SJSA1 (cell line): ENCODE results near the gene PPM1E. TPM values are rescaled to one million over a fixed set of nuclear protein-coding genes. Genes with fewer than 3 reads are reported as not detected.
"Not testable (repeated sequence)": the region's sequence is repeated elsewhere in the genome, so short reads cannot be mapped to it uniquely, and the experiment has no call there.

Source experiments
- DNase-seq, 2 experiments: peaks; one replicate each; pipeline ENCODE4 v3.0.0-alpha.2; 2015 to 2020; ENCODE audit warnings: low spot score in 2 of 2, low read depth in 1 of 2
- H3K27ac ChIP-seq: fragments of 250-450 bp; sonication (Bioruptor Pico); 2 replicates; pipeline ENCODE4 v1.5.1; 2020; ENCODE audit warnings: mild to moderate bottlenecking, moderate library complexity
- H3K27me3 ChIP-seq: fragments of 250-450 bp; sonication (Bioruptor Pico); replicated peaks from 2 replicates; pipeline ENCODE4 v1.5.1; 2020; ENCODE audit warnings: mild to moderate bottlenecking, moderate library complexity
- H3K36me3 ChIP-seq: fragments of 250-450 bp; sonication (Bioruptor Pico); 2 replicates; pipeline ENCODE4 v1.5.1; 2020; ENCODE audit warnings: mild to moderate bottlenecking
- H3K4me1 ChIP-seq: fragments of 250-450 bp; sonication (Bioruptor Pico); replicated peaks from 2 replicates; pipeline ENCODE4 v1.6.1; 2021; ENCODE audit warnings: mild to moderate bottlenecking
- H3K4me3 ChIP-seq: fragments of 250-450 bp; sonication (Bioruptor Pico); 2 replicates; pipeline ENCODE4 v1.5.1; 2020; ENCODE audit warnings: mild to moderate bottlenecking
- H3K9me3 ChIP-seq: fragments of 250-450 bp; sonication (Bioruptor Pico); replicated peaks from 2 replicates; pipeline ENCODE4 v1.5.1; 2020; ENCODE audit warnings: mild to moderate bottlenecking
- total RNA-seq: library from RNA; depleted of rRNA; stranded (reverse); fragments of >200 nt; shearing (Covaris generic); gene quantifications from 2 replicates; pipeline ENCODE4 v1.2.3, GENCODE V29; 2014

PPM1E gene
- total RNA-seq, 1 experiment from 2014 or later = 0.45 TPM

DNA sequence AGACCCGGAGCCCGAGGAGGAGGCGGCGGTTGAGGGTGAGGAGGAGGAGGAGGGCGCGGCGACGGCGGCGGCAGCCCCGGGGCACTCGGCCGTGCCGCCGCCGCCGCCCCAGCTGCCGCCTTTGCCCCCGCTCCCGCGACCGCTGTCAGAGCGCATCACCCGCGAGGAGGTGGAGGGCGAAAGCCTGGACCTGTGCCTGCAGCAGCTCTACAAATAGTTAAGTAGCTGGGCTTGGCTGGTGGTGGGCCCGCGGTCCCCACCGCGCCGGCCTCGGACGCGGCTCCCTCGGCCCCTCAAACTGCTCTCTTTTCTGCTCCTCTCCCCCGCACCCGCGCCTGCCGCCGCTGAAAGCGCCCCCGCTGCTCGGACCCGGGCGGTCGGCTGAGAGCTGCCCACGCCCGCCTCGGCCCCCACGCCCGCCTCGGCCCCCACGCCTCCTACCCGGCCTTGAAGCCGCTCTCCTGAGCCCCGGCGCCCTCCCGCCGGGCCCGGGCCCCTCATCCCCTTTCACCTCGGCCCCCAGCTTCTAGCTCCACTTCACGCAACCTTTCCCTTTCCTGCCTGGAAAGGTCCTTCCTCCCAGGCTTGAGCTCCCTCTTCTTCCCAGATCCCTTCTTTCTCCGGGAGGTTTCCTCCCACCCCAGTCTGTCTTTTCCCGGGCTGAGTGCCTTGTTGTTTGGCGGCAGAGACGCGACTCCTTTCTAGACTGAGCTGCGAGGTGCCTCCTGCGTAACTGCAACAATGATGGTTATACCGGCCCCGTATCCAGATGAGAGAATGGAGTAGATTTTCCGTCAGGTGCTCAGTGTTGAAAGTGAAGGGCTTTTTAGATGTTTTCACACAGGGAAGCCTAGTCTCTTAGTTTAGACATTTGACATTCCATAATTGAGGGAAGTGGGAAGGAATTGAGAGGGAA, 850 bp downstream of the PPM1E start:
- Histone ChIP-seq H3K27ac (no peak overlapping the region), H3K9me3 (no peaks in the 10 kb centered on the region), H3K4me3 (peak overlapping the region; percentile 42), H3K27me3 (peaks cover 67% of the 10 kb centered on the region), H3K4me1 (peaks cover 18% of the 10 kb centered on the region), H3K36me3 (no peaks in the 10 kb centered on the region)
- peak in 1 of 2 experiments; percentile 7 for DNase-seq

DNA sequence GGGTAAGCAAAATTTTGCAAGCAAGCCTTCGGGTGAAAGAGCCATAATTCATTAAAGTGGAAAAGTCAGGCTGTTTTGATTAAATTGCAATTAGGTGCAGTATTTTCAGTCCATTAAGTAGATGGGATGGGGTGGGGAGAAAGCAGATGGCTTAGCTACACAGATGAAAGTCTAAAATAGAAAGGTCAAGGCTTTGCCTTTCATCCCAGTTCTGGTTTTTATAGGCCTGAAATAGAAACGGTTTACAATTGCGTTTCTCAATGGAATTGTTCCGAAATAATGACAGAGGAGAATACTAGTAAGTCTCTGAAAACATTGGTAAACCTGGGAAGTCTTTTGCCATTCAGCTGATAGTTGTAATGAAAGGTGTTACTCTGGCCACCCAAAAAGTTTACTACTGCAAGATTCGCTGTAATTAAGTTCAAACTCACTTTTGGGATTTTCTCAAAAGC, 1.5 kb downstream of the PPM1E start:
- Histone ChIP-seq H3K4me1 (peaks cover 18% of the 10 kb centered on the region), H3K36me3 (no peaks in the 10 kb centered on the region), H3K4me3 (no peak overlapping the region), H3K27me3 (peaks cover 67% of the 10 kb centered on the region), H3K27ac (no peak overlapping the region), H3K9me3 (no peaks in the 10 kb centered on the region)
- no peak for DNase-seq

DNA sequence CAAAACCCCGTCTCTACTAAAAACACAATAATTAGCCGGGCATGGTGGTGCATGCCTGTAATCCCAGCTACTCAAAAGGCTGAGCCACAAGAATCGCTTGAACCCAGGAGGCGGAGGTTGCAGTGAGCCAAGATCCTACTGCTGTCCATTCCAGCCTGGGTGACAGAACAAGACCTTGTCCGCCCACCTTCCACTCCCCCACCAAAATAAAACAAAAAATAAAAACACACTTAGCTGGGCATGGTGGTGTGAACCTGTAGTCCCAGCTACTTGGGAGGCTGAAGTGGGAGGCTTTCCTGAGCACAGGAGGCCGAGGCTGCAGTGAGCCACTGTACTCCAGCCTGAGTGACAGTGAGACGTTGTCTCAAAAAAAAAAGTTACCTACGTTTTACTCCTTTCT, 3.2 kb downstream of the PPM1E start:
- DNase-seq = no peak
- no peaks in the 10 kb centered on the region for H3K36me3 ChIP-seq
- peaks cover 18% of the 10 kb centered on the region for H3K4me1 ChIP-seq
- H3K27me3 ChIP-seq = peaks cover 61% of the 10 kb centered on the region
- no peaks in the 10 kb centered on the region for H3K9me3 ChIP-seq
- no peak overlapping the region for H3K4me3 ChIP-seq
- H3K27ac ChIP-seq = no peak overlapping the region

DNA sequence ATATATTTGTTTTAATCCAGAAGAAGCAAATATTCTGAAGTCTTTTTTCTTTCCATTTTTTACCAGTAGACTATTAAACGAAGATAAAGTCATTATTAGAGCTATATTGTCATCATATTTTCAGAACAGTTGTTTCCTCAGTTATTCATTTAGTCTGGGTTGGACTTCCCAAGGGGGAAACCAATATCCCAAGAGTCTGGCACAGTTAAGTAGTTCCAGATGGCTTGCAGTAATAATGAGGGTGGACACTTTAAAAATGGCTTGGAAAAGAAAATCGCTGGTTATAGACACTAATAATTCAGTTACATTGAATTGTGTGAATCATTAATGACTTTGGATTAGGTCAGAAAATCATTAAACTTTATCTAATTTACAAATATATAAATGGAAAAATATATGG, 3.9 kb downstream of the PPM1E start:
- no peak for DNase-seq
- Histone ChIP-seq H3K9me3 (no peaks in the 10 kb centered on the region), H3K27ac (no peak overlapping the region), H3K4me3 (no peak overlapping the region), H3K36me3 (no peaks in the 10 kb centered on the region), H3K4me1 (peaks cover 18% of the 10 kb centered on the region), H3K27me3 (peaks cover 60% of the 10 kb centered on the region)

DNA sequence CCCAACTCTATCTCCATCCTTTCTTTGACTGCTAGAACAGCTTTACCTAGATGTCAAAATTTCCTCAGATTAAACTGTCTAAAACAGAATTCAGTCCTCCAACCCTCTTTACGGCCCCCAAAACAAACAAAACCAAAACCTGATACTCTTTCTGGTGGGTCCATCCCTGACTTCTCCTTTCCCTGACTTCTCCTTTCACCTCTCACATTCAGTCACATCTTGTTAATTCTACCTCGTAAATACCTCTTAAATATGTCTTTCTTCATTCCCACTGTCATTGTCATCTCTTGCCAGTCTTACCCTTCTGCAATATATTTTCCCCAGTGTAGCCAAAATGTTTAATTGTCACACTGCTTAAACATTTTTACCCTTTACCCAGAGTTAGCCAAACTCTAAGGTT, 4.6 kb downstream of the PPM1E start:
- no peak overlapping the region for H3K27ac ChIP-seq
- H3K4me3 ChIP-seq = no peak overlapping the region
- peaks cover 56% of the 10 kb centered on the region for H3K27me3 ChIP-seq
- H3K9me3 ChIP-seq = no peaks in the 10 kb centered on the region
- H3K4me1 ChIP-seq = peaks cover 17% of the 10 kb centered on the region
- no peaks in the 10 kb centered on the region for H3K36me3 ChIP-seq
- DNase-seq = no peak

DNA sequence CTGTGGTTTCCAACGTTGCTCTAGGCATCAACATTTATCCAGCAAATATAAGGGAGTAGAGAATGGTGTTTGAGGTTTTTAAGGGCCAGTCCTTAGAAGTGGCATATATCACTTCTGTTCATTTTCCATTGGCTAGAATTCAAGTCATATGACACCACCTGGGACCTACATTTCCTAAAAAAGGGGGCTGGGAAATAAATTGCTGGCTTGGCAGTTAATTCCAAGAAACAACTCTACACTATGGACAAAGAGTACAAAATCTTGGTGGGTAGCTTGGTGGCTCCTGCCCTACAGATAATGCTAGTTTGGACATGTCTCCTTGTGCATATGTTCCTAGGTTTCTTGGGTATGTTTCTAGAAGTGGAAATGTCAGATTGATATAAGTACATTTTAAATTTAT, 7.6 kb downstream of the PPM1E start:
- DNase-seq = no peak
- Histone ChIP-seq H3K4me3 (no peak overlapping the region), H3K4me1 (no peaks in the 10 kb centered on the region), H3K27ac (no peak overlapping the region), H3K36me3 (no peaks in the 10 kb centered on the region), H3K9me3 (no peaks in the 10 kb centered on the region), H3K27me3 (peaks cover 27% of the 10 kb centered on the region)

DNA sequence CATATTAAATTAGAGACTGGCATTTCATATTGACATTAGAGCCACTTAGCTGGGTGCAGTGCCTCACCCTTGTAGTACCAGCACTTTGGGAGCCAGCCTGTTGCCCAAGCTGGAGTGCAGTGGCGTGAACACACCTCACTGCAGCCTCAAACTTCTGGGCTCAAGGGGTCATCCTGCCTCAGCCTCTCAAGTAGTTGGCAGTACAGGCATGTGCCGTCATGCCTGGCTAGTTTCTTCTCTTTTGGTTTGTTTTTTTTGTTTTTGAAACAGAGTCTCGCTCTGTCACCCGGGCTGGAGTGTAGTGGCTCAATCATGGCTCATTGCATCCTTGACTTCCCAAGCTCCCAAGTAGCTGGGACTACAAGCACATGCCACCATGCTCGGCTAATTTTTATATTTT, 8.7 kb downstream of the PPM1E start:
- no peak for DNase-seq
- no peaks in the 10 kb centered on the region for H3K9me3 ChIP-seq
- H3K36me3 ChIP-seq = no peaks in the 10 kb centered on the region
- H3K27me3 ChIP-seq = peaks cover 17% of the 10 kb centered on the region
- no peaks in the 10 kb centered on the region for H3K4me1 ChIP-seq
- H3K4me3 ChIP-seq = no peak overlapping the region
- H3K27ac ChIP-seq = no peak overlapping the region

DNA sequence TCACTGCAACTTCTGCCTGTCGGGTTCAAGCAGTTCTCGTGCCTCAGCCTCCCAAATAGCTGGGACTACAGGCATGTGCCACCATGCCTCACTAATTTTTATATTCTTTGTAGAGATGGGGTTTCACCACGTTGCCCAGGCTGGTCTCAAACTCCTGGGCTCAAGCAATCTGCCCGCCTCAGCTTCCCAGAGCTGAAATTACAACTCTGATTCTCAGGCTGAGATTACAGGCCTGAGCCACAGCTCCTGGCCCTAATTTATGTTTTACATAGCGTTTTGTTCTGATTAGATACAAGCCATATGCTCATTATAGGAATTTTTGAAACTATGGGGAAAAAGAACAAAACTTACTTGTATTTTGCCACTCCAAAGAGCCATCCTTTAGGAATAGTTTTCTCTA, 22.8 kb downstream of the PPM1E start:
- not testable (repeated sequence) for DNase-seq, H3K27ac ChIP-seq, H3K4me1 ChIP-seq, H3K9me3 ChIP-seq, H3K4me3 ChIP-seq, H3K27me3 ChIP-seq, H3K36me3 ChIP-seq

DNA sequence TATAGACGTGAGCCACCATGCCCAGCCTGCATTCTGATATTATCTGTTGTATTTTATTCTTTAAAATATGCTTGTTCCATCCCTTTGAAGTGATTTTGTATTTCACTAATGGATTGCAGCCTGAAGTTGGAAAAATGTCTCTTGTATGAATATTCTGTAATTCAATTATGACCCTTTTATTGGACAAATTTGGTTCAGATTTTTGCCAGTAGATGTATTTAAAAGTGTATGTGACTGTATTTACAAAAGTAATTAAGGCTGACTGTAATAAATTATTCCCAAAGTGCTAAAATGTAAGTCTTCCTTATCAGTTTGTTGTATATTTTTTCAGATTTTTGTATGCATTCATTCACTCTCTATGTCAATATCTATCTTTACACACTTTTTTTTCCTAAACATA, 23.8 kb downstream of the PPM1E start:
- Histone ChIP-seq H3K27ac (no peak overlapping the region), H3K4me1 (peaks cover 6% of the 10 kb centered on the region; the same call in 1 of the 2 replicates), H3K36me3 (no peaks in the 10 kb centered on the region), H3K27me3 (no peaks in the 10 kb centered on the region), H3K4me3 (no peak overlapping the region), H3K9me3 (no peaks in the 10 kb centered on the region)
- no peak for DNase-seq

DNA sequence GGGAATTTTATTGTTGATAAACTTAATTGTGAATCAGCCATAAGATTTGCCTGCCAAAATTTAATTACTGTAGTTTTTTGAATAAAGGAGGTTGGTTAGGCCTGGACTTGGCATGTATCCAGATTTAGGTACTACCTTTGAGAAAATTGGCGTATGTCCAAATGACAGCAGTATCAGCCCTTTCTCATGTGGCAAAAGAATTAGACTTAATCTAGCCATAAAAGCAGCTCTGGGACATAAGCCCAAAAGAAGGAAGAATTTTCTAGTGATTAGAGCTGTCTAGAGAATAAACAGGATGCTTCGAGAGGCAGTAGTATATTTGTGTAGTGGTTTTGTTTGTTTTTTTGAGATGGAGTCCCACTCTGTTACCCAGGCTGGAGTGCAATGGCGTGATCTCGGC, 27.7 kb downstream of the PPM1E start:
- Histone ChIP-seq H3K36me3 (no peaks in the 10 kb centered on the region), H3K27me3 (no peaks in the 10 kb centered on the region), H3K9me3 (no peaks in the 10 kb centered on the region), H3K4me3 (no peak overlapping the region), H3K27ac (no peak overlapping the region), H3K4me1 (peaks cover 19% of the 10 kb centered on the region)
- peak in 1 of 2 experiments; percentile 32 for DNase-seq

DNA sequence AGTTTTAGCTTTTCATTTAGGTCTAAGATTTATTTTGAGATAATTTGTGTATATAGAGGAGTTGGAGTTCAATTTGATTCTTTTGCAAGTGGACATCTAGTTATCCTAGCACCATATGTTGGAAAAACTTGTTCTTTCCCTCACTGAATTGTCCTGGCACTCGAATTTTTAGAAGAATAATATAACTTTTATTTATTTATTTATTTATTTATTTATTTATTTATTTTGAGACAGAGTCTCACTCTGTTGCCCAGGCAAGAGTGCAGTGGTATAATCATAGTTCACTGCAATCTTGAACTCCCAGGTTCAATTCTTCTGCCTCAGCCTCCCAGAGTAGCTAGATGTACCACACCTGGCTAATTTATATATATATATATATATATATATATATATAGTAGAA, 29.4 kb downstream of the PPM1E start:
- Histone ChIP-seq H3K36me3 (no peaks in the 10 kb centered on the region), H3K4me3 (no peak overlapping the region), H3K27me3 (no peaks in the 10 kb centered on the region), H3K9me3 (no peaks in the 10 kb centered on the region), H3K27ac (no peak overlapping the region), H3K4me1 (peaks cover 19% of the 10 kb centered on the region)
- no peak for DNase-seq

DNA sequence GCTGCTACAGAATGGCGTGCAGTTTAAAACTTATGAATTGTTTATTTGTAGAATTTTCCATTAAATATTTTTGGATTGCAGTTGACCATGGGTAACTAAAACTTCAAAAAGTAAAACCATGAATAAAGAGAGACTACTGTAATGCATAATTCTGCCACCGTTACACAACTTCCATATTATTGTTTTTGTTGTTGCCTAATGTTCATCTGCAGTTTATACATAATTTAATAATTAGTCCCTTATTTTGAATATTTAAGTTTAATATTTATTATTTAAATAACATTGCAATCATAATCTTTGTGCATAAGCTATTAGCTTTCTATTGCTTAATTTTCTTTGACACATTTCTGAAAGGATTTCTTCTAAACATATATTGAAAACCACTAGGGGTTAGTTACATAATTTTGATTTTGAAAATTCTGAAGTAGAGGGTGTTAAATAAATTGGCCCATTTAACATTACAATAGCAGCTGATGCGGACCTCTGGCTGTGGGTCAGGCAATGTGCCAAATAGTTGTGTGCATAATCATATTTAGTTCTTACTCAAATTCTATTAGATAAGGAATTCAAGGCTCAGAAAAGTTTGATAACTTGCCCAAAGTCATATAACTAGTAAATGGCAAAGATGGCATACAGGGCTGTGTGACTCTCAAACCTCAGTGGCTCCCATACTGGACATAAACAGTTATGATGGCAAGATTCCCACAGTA, 31.1 kb downstream of the PPM1E start:
- peaks cover 19% of the 10 kb centered on the region for H3K4me1 ChIP-seq
- no peak overlapping the region for H3K4me3 ChIP-seq
- H3K36me3 ChIP-seq = no peaks in the 10 kb centered on the region
- DNase-seq = peak in 1 of 2 experiments; percentile 36
- no peaks in the 10 kb centered on the region for H3K27me3 ChIP-seq
- no peaks in the 10 kb centered on the region for H3K9me3 ChIP-seq
- H3K27ac ChIP-seq = 0 out of 2 replicates have a peak overlapping the region, but pooled peaks have one; percentile 5

DNA sequence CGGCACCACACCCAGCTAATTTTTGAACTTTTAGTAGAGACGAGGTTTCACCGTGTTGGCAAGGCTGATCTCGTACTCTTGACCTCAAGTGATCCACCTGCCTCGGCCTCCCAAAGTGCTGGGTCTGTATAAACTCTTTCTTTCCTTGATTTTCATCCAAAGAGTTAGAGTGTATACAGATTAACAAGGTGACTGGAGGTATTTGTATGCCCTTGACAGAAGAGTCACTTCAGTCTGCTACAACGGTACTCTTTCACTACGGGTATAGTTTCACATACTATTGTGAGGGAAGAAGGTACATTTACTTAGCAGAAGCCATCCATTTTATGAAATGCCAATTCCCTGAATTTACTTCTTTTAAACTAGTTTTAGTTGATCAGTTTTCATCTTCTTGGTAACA, 32.5 kb downstream of the PPM1E start:
- no peak for DNase-seq
- Histone ChIP-seq H3K27ac (no peak overlapping the region), H3K4me3 (no peak overlapping the region)

DNA sequence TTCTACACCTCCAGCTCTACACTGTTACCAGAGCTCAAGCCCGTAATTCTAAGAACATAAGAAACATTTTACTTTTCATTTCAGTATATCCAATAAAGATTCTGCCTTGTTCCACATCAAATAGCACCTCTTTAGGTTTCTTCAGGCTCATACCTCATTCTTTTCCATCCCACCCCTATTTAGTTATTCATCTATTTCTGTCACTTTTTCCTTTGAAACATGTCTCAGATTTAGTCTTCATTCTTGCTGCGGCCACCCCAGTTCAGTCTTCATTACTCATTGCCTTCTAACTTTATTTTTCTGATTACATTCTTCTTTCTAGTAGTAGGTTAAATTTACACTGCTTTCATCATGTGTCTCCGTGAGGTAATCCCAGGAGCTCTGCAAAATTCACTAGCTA, 33.5 kb downstream of the PPM1E start:
- peaks cover 12% of the 10 kb centered on the region for H3K4me1 ChIP-seq
- no peaks in the 10 kb centered on the region for H3K36me3 ChIP-seq
- no peak for DNase-seq
- no peak overlapping the region for H3K4me3 ChIP-seq
- no peaks in the 10 kb centered on the region for H3K27me3 ChIP-seq
- H3K9me3 ChIP-seq = no peaks in the 10 kb centered on the region
- no peak overlapping the region for H3K27ac ChIP-seq

More for the DNA sequence above, 32.5 kb downstream of the PPM1E start:
- H3K9me3 ChIP-seq = no peaks in the 10 kb centered on the region
- peaks cover 18% of the 10 kb centered on the region for H3K4me1 ChIP-seq
- no peaks in the 10 kb centered on the region for H3K36me3 ChIP-seq
- no peaks in the 10 kb centered on the region for H3K27me3 ChIP-seq
